Subcutaneous adipose tissue (tissue), 4 donors: ENCODE measurements around the gene BORCS8. TPM values are rescaled to one million over a fixed set of nuclear protein-coding genes. Genes with fewer than 3 reads are reported as not detected.

ENCODE experiments used
- CTCF ChIP-seq: fragments of 450-650 bp; IDR thresholded peaks from one replicate; pipeline ENCODE4 v1.5.1; 2016; ENCODE audit warnings: low read depth, mild to moderate bottlenecking, control low read depth, antibody characterized with exemption, moderate library complexity
- total RNA-seq, 4 donors: library from RNA; depleted of rRNA; stranded (reverse); fragments of >200 nt; gene quantifications; one replicate each; pipeline ENCODE4 v1.1.0, GENCODE V29; 2016

The BORCS8 gene
- total RNA-seq, 4 donors from 2014 or later, result 3.6 to 26.2 (median 10.0) TPM

GRCh38 chr19:19171821-19172532 lies 20.0 kb downstream of the BORCS8 start:
- TF ChIP-seq CTCF, result no peak

- no peak for TF ChIP-seq CTCF
These were observed 20.9 kb downstream of the BORCS8 start for GRCh38 chr19:19170873-19171672.

- no peak for TF ChIP-seq CTCF
These were observed 21.7 kb downstream of the BORCS8 start, which contains the start of gene MEF2B for GRCh38 chr19:19170053-19170872. Gene MEF2B (minus strand): TSS chr19:19170263. CDS start chr19:19150735, 19,528 bp downstream.

GRCh38 chr19:19169236-19170052 lies 22.5 kb downstream of the BORCS8 start:
- TF ChIP-seq CTCF, result no peak

- TF ChIP-seq CTCF, result no peak
These were observed 24.3 kb downstream of the BORCS8 start for GRCh38 chr19:19167612-19168011.

- TF ChIP-seq CTCF, result no peak
These were observed 26.6 kb downstream of the BORCS8 start for GRCh38 chr19:19165396-19165795.
